GM12892 (cell line): ENCODE measurements around the gene ENPP4.

Experiments
- POLR2A ChIP-seq: IDR thresholded peaks from 2 replicates; pipeline ENCODE4 v1.6.1; 2011; ENCODE audit warnings: low read depth, low read length, control low read depth
- POLR2AphosphoS5 ChIP-seq: IDR thresholded peaks from 2 replicates; pipeline ENCODE4 v1.6.1; 2011; ENCODE audit warnings: low read depth, low read length, control low read depth
- TAF1 ChIP-seq: IDR thresholded peaks from 2 replicates; pipeline ENCODE4 v1.6.1; 2011; ENCODE audit warnings: low read depth, mild to moderate bottlenecking, control low read depth, low read length, borderline replicate concordance

DNA sequence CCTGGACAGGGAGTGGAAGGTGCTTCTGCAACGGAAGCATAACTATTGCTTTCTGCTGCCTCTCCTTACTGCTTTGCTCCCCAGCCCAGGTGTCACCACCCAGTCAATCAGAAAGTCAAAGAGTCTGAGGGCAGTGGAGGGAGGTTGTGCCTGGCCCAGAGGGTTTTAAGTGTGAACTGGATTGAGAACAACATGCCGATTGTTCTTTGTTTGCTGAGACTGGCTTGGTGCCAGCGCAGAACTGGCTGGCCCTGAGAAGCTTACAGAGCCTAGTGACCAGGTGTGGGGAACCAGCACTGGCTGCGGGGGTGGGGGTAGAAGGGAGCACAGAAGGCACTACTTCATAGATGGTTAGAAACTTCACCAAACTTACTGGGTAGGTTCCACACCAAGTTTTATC, 31.1 kb upstream of the ENPP4 start:
- TF ChIP-seq POLR2A (no peak), POLR2AphosphoS5 (no peak), TAF1 (no peak)
